ENCODE data around the gene PCDHGC4.

GRCh38 chr5:141511771-141512325 lies 27.0 kb downstream of the PCDHGC4 start:
- TF ChIP-seq CTCF (IDR thresholded peaks at IDR 0.05) (no peak), POLR2A (IDR thresholded peaks at IDR 0.05) (no peak)
